Activated naive CD8-positive, alpha-beta T cell treated with anti-CD3 and anti-CD28 coated beads, Interleukin-2, amount 50 U/mL, for 16 hours (primary cell): ENCODE data around the gene POU3F1.

Source experiments
- DNase-seq: peaks from one replicate; pipeline ENCODE4 v3.0.0-alpha.2; 2020; ENCODE audit warnings: low read depth, low spot score

The POU3F1 gene

GRCh38 chr1:38046333-38046883 is at the start of gene POU3F1:
TSS of gene POU3F1 (minus strand) at chr1:38046793. CDS start at chr1:38046743, 50 bp downstream.
- no peak for DNase-seq

DNA sequence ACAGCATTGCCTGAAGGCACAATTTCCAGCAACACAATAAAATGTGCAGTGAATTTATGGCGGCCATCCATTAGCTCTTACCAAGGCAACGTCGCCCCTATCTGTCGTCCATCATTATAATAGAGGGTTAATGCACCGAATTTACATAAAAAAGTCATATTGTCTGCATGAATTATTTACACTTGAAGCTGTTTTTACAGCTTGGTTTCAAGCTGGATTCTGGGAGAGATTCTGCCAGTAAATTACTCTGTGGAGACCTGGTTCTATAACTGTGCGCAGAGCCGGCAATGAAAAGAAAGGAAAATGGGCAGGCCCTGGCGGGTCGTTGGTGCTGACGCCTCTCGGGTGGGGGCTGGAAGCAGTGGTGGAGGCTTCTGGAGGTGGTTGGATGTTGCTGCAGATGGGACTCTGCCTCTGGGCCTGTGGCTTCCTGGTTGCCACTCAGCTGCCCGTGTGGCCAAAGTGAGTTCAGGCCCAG is 48.9 kb upstream of the POU3F1 start:
- DNase-seq: no peak

DNA sequence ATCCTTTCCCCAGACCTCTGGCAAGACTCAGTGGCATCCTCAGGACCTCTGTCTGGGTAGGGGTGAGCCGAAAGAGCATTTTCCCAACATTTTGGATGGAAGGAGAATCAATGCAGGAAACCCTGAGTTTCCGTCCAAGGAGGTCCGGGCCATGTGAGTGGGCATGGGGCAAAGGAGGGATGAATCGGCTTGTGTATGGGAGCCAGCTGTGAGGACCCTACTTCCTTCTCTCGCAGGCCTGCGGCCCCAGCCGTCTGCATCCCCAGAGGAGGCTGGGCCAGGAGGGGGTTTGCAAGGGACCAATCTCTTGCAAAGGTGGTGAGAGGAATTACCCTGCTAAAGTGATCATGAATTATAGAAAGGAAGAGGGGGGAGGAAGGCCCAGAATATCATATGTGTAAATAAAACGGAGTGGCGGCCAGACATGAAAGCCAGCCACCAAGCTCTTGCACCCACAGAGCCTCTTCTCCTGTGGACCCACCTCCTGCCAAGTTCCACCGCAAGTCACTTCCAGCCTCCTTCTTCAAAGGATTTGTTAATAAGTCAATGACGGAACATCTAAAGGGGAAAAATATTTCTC is 48.2 kb upstream of the POU3F1 start:
- no peak for DNase-seq

- no peak for DNase-seq
Observed at GRCh38 chr1:38093569-38094520, 47.3 kb upstream of the POU3F1 start.

GRCh38 chr1:38092256-38092655 is 45.7 kb upstream of the POU3F1 start:
- no peak for DNase-seq

DNA sequence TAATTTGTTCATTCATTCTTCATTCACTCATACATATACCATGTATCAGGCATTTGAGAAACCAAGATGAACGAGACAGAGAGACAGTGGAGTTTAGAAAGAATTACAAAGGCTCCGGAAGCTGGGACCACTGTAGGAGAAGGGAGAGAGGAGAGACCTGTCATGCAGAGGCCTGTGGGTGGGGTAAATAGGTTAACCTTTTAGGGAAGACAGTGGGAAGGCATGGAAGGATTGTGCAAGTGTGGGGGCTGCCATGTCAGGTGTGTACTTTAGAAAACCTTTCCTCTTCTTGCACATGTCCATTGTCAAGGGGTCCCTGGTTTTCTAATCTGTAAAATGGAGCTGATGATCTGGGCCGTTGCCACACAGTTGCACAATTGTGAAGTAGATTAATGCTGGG is 44.2 kb upstream of the POU3F1 start:
- DNase-seq: no peak

DNA sequence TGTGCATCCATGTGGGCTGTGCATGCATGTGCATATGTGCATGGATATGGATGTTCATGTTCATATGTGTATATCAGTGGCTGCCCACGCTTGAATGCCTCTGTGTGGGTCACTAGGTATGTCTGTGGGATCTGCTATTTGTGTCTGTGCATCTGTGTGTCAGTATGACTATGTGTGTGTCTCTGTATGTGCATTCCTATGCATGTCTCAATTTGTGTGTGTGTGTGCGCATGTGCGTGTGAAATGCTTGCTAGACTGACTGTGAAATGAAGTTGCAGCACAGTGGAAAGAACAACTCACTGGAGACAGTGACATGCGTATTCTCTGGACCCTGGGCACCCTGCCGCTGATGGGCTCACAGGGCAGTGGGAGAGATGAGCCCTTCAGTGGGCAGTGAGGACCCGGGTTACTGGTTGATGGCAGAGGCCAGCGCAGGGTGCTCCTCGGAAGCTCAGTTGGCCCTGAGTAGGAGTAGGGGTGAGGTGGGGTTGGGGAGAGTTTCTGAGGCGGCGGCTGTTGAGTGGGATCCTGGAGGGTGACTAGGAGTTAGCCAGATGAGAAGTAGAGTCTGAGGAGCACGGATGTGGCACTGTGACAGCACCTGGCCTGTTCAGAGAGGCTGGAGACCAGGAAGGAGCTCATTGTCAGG is 43.2 kb upstream of the POU3F1 start:
- no peak for DNase-seq

DNA sequence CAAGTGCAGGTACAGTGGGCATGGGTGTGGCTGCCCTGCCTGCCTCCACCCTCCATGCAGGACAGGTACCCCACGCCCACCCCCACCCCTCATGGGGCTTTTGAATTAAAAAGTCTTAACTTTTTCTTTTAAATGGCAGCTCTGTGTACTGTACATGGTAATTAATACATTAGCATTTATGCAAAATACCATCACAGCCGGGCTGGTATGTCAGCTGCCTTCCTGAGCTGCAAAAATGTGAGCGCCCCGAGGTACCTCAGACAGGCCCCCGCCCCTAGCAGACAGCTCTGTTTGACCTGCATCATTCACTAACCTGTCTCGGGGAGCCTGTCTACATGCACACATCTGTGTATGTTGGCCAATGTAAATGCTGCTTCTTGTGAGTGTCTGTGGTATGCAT is 42.2 kb upstream of the POU3F1 start:
- DNase-seq: no peak

DNA sequence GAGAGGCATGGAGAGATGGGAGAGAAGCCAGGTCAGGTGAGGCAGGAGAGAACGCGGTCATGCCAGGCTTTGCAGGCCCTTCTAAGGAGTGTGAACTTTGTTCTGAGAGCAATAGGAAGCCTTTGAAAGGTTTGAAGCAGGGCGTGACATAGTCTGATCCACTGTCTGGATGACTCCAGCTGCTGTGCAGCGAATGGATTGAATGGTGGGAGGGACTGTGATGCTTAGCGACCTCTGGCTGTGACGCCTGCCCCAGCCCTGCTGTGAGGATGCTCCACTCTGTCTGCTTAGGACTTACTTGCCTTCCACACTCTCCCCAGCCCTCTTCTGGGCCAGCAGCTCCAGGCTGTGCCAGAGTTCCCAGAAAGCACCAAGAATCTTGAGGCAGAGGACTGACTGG is 41.8 kb upstream of the POU3F1 start:
- DNase-seq: no peak

DNA sequence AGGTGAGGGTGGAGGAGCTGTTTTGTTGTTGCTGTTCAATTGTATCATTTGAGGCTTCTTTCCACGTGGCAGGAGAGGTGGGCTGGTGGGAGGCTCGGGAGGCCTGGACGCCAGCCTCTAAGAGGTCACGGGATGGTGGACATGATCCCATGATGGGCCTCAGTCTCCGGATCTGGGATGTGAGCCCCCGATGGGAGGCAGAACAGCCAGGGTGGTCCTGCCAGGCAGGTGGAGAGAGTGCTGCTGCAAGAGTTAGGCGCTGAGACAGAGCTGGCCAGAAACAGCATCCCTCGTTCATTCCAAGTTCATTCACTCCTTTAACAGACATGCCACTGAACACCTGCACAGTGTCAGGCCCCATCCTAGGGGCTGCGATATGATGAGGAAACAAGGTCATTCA is 41.1 kb upstream of the POU3F1 start:
- DNase-seq: no peak

DNA sequence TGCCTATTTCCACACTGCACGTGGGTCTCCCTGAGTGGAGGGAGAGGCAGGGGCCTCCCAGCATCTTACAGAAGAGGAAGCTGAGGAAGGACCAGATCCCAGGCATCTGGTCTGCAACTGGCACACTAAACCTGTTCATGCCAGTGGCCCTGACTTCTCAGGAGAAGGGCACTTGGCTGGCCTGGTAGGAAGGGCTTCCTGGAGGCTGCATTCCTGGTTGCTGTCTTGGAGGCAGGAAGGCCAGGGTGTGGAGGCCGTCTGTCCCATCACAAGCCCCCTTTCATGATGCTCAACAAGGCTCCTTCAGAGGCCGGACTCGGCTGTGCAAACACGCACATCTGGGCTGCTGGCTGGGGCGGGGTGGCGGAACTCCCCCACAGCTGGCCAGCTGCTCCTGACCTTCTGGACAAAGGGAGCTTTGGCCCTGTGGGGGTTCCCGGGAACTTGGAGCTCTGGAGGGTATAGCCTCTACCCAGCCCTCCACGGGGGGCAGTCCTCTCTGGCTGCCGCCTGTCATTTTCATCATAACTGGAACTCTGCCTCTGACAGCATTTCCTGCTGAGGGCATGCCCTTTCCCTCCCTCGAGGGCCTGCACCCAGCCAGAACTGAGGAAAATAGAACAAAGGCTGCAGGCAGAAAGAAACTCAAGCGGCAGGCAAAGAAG is 39.2 kb upstream of the POU3F1 start:
- no peak for DNase-seq

GRCh38 chr1:38084700-38085099 is 38.1 kb upstream of the POU3F1 start:
- DNase-seq: no peak

- DNase-seq: no peak
Observed at GRCh38 chr1:38084113-38084512, 37.5 kb upstream of the POU3F1 start.

- no peak for DNase-seq
Observed at GRCh38 chr1:38083541-38083940, 36.9 kb upstream of the POU3F1 start.

- no peak for DNase-seq
Observed at GRCh38 chr1:38082769-38083263, 36.2 kb upstream of the POU3F1 start.

DNA sequence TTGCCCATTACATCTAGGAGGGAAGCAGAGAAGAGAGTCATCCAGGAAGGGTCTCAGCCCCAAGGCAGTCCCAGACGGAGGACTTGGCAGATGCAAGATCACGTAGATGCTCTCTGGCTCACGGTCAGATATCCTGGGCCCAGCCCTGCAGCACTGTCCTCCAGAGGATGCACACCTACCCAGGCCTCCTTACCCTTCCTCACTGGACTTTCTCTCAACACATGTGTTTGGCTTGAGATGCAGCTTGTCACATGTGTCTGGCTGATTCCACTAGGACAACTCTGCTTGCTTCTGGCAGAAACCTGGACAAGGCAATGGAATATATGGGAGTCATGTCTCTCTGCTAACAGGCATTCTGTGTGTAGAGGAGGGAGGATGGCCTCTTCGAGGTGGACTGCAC is 32.4 kb upstream of the POU3F1 start:
- DNase-seq: no peak

GRCh38 chr1:38077523-38078147 is 31.0 kb upstream of the POU3F1 start:
- no peak for DNase-seq

DNA sequence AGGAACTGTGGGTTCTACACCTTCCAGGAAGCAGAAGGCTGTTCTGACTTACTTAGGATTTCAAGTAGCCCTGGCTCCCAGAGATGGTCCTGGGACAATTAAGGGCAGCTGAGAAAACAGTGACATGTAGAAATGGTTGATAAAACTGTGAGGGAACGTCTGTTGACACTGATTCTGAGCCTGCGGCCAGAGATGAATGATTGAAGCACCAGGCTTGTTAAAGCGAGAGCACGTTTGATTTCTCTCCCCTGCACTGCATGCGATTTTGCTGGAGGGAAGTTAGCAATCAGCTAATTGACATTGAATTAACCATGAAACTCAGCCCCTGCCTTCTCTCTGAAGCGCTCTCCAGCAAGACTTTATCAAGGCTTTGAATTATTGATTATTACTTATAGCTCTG is 29.9 kb upstream of the POU3F1 start:
- no peak for DNase-seq

GRCh38 chr1:38076038-38076437 is 29.4 kb upstream of the POU3F1 start:
- no peak for DNase-seq

DNA sequence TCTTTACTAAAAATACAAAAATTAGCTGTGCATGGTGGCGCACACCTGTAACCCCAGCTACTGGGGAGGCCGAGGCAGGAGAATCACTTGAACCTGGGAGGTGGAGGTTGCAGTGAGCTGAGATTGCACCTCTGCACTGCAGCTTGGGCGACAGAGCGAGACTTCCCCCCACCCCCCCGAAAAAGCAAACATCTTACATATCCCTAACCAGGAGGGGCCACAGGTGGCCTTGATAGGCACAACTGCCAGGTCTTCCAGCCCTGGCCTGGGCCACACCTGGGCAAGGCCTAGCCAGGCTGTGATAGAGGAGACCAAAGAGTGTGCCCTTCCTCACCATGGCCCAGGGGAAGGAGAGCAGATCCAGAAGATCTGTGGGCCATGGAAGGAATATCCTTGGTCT is 28.6 kb upstream of the POU3F1 start:
- DNase-seq: no peak

- DNase-seq: no peak
Observed at GRCh38 chr1:38074302-38074677, 27.7 kb upstream of the POU3F1 start.
